K562 (cell line): ENCODE data around the gene PFAS. TPM values are rescaled to one million over a fixed set of nuclear protein-coding genes. Genes with fewer than 3 reads are reported as not detected.

Experiments
- BHLHE40 ChIP-seq: IDR thresholded peaks from 2 replicates; pipeline ENCODE4 v1.6.1; 2011; ENCODE audit warnings: low read length, improper control_type of control experiment
- COPS2 ChIP-seq: fragments of 450-650 bp; conservative IDR thresholded peaks from 2 replicates; pipeline ENCODE4 v1.6.1; 2016; ENCODE audit warnings: mild to moderate bottlenecking, moderate library complexity
- CTCF ChIP-seq, 3 experiments: IDR thresholded peaks in 2 of 3; conservative IDR thresholded peaks in 1 of 3; 2 replicates each; pipeline ENCODE4 v1.5.1; 2011 to 2012; ENCODE audit warnings: low read length in 3 of 3, mild to moderate bottlenecking in 3 of 3, control low read depth in 2 of 3, improper control_type of control experiment in 1 of 3, inconsistent platforms in 1 of 3, low read depth in 1 of 3, mixed read lengths in 1 of 3, moderate library complexity in 1 of 3; ENCODE audit not compliant: insufficient read depth in 2 of 3
- FOXK2 ChIP-seq, 2 experiments: fragments of 450-650 bp; IDR thresholded peaks in 1 of 2; conservative IDR thresholded peaks in 1 of 2; 2 replicates each; pipeline ENCODE4 v1.6.1; 2016; ENCODE audit warnings: low read depth in 2 of 2, mild to moderate bottlenecking in 1 of 2
- ILF3 ChIP-seq: fragments of 450-650 bp; IDR thresholded peaks from 2 replicates; pipeline ENCODE4 v1.6.1; 2018; ENCODE audit warnings: antibody characterized with exemption, mild to moderate bottlenecking, moderate library complexity, borderline replicate concordance
- MCM5 ChIP-seq: fragments of 450-650 bp; IDR thresholded peaks from 2 replicates; pipeline ENCODE4 v1.6.1; 2016; ENCODE audit warnings: low read depth
- MTA3 ChIP-seq: fragments of 450-650 bp; formaldehyde crosslinking; IDR thresholded peaks from 2 replicates; pipeline ENCODE4 v1.6.1; 2017; ENCODE audit warnings: mild to moderate bottlenecking, borderline replicate concordance
- PML ChIP-seq: IDR thresholded peaks from 2 replicates; pipeline ENCODE4 v1.6.1; 2012; ENCODE audit warnings: low read length, inconsistent platforms
- PTBP1 ChIP-seq: fragments of 200-400 bp; formaldehyde crosslinking; IDR thresholded peaks from 2 replicates; pipeline ENCODE4 v1.6.1; 2017; ENCODE audit warnings: low read depth, low read length
- RBFOX2 ChIP-seq: fragments of 200-400 bp; formaldehyde crosslinking; IDR thresholded peaks from 2 replicates; pipeline ENCODE4 v1.6.1; 2017; ENCODE audit warnings: low read depth, mild to moderate bottlenecking, low read length, moderate library complexity
- SMAD4 ChIP-seq: fragments of 250-450 bp; sonication (Bioruptor Pico); conservative IDR thresholded peaks from 2 replicates; pipeline ENCODE4 v1.8.0; 2021; ENCODE audit warnings: inconsistent platforms, mild to moderate bottlenecking, moderate library complexity
- SNRNP70 ChIP-seq: fragments of 200-400 bp; formaldehyde crosslinking; optimal IDR thresholded peaks from 2 replicates; pipeline ENCODE3; 2017; ENCODE audit warnings: low read depth, low read length
- TCF7 ChIP-seq: sonication (generic); IDR thresholded peaks from 2 replicates; pipeline ENCODE4 v1.6.1; 2016; ENCODE audit warnings: antibody characterized with exemption, borderline replicate concordance
- WHSC1 ChIP-seq: IDR thresholded peaks from one replicate; pipeline ENCODE4 v1.6.1; 2012; ENCODE audit warnings: low read length, control low read depth, inconsistent platforms
- YY1 ChIP-seq, 3 experiments: IDR thresholded peaks; 2 replicates each; pipeline ENCODE4 v1.6.1; 2011; ENCODE audit warnings: low read length in 2 of 3, mild to moderate bottlenecking in 2 of 3, moderate library complexity in 2 of 3, borderline replicate concordance in 1 of 3, control low read depth in 1 of 3, low read depth in 1 of 3; ENCODE audit not compliant: insufficient read depth in 3 of 3, insufficient replicate concordance in 2 of 3, control insufficient read depth in 1 of 3, insufficient read length in 1 of 3; ENCODE audit errors: extremely low read depth in 1 of 3
- ZNF586 ChIP-seq: fragments of 450-650 bp; formaldehyde crosslinking; conservative IDR thresholded peaks from 2 replicates; pipeline ENCODE4 v1.4.0; 2020; ENCODE audit warnings: mild to moderate bottlenecking, moderate library complexity
- polyA plus RNA-seq, 8 experiments: library from polyadenylated mRNA; depleted of rRNA in 4 of 8; stranded (reverse) in 5 of 8; unstranded in 3 of 8; fragments of >200 nt; fragmentation: Nextera tagmentation in 2 of 8; fragmentation: Illumina TruSeq in 1 of 8; extraction: Ambion mirVana in 2 of 8; extraction: Trizol in 1 of 8; gene quantifications; 2 replicates each; pipeline versions ENCODE4 v1.2.1 to v1.2.3, GENCODE V29; 2011 to 2014; ENCODE audit warnings: inconsistent platforms in 1 of 8, missing spikeins in 1 of 8
- total RNA-seq, 7 experiments: library from RNA; depleted of rRNA in 6 of 7; stranded (reverse); fragments of >200 nt in 6 of 7; fragmentation: Illumina TruSeq in 2 of 7; extraction: Trizol in 2 of 7; gene quantifications; 2 replicates each; pipeline versions ENCODE4 v1.2.1 to v1.2.3, GENCODE V29; 2011 to 2021; ENCODE audit warnings: low replicate concordance in 1 of 7
- TF ChIP-seq, protein P1 (sequence below): sonication (generic); formaldehyde crosslinking; IDR thresholded peaks from 2 replicates; pipeline ENCODE4 v1.8.0; 2022; ENCODE audit warnings: missing genetic modification reagents, mild to moderate bottlenecking, moderate library complexity, borderline replicate concordance
- TF ChIP-seq, protein P2 (sequence below): fragments of 450-650 bp; formaldehyde crosslinking; IDR thresholded peaks from 2 replicates; pipeline ENCODE4 v1.4.0; 2020; ENCODE audit warnings: mild to moderate bottlenecking, mixed read lengths
- TF ChIP-seq, protein P3 (sequence below): fragments of 450-650 bp; formaldehyde crosslinking; IDR thresholded peaks from 2 replicates; pipeline ENCODE4 v1.4.0; 2022; ENCODE audit warnings: mild to moderate bottlenecking, moderate library complexity
- TF ChIP-seq, protein P4 (sequence below): sonication (generic); formaldehyde crosslinking; IDR thresholded peaks from 2 replicates; pipeline ENCODE4 v1.8.1; 2022; ENCODE audit warnings: missing genetic modification reagents

The PFAS gene
- total and polyA plus RNA-seq, 9 of the 15 experiments (the other 6 are each of a cell fraction or from before 2014, with no cell fraction given): 11.6 to 131 (median 43.9) TPM

DNA sequence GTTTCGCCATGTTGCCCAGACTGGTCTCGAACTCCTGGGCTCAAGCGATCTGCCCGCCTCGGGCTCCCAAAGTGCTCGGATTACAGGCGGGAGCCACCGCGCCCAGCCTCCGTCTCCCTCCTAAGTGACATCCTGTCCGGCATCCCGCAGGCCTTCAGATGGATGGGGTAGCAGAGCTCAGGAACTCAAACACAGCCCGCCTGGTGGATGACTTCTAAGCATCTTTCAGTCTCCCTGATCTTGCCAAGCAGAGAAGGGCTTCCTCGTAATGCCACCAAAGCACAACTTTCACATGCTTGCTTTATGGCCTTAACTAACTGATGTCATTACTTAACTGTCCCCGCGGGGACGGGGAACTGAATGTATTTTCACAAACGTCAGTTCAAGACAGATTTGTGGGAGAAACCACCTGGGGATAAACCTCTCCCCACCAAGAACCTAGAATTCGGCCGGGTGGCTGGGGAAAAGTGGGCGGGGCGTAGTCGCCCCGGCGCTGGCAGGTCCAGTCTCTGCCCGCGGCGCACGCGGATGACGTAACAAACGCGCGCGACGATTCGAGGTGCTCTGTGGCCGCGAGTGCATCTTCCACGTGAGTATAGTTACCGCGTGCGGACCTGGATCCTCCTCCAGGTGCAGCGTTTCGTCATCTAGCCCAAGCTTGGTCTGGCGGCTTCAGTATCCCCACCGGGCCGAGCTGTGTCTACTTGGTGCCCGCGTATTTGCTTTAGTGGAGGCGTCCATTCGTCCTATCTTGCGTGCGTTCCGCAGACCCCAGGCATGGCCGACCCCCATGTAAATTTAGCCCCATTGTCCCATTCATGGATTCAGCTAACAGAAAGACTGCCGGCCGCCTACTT is at the start of gene PFAS (continued):
- TF ChIP-seq BHLHE40 (peak; percentile 84), FOXK2 (conservative IDR thresholded peaks at IDR 0.05 in 1 of 2, IDR thresholded peaks at IDR 0.05 in 1 of 2; ENCODE audit: low read depth in 2 of 2) (peak in 1 of 2 experiments; percentile 34; a peak in 1 of 4 replicates), ZNF586 (no peak), RBFOX2 (peak; percentile 89), YY1 (IDR thresholded peaks at IDR 0.05; ENCODE audit: borderline replicate concordance in 1 of 3, control insufficient read depth in 1 of 3, extremely low read depth in 1 of 3, insufficient read depth in 3 of 3, insufficient read length in 1 of 3, insufficient replicate concordance in 2 of 3, low read depth in 1 of 3, low read length in 2 of 3) (peak in 1 of 3 experiments; percentile 54), MCM5 (no peak), PTBP1 (no peak), ILF3 (no peak), SMAD4 (CRISPR knock-in tag) (peak; percentile 54), MTA3 (no peak), SNRNP70 (no peak), CTCF (IDR thresholded peaks at IDR 0.05 in 2 of 3, conservative IDR thresholded peaks at IDR 0.05 in 1 of 3; ENCODE audit: insufficient read depth in 2 of 3, low read depth in 1 of 3, low read length in 3 of 3) (0 out of 6 replicates have a peak, but pooled peaks of 1 of the 3 experiments have one; percentile 0), COPS2 (no peak), WHSC1 (no peak), TCF7 (peak; percentile 15; the same call in 1 of the 2 replicates), PML (peak; percentile 70; the same call in 1 of the 2 replicates)
- TF ChIP-seq, protein P1, sequence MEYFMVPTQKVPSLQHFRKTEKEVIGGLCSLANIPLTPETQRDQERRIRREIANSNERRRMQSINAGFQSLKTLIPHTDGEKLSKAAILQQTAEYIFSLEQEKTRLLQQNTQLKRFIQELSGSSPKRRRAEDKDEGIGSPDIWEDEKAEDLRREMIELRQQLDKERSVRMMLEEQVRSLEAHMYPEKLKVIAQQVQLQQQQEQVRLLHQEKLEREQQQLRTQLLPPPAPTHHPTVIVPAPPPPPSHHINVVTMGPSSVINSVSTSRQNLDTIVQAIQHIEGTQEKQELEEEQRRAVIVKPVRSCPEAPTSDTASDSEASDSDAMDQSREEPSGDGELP (CRISPR knock-in tag): peak; percentile 51
- TF ChIP-seq, protein P2, sequence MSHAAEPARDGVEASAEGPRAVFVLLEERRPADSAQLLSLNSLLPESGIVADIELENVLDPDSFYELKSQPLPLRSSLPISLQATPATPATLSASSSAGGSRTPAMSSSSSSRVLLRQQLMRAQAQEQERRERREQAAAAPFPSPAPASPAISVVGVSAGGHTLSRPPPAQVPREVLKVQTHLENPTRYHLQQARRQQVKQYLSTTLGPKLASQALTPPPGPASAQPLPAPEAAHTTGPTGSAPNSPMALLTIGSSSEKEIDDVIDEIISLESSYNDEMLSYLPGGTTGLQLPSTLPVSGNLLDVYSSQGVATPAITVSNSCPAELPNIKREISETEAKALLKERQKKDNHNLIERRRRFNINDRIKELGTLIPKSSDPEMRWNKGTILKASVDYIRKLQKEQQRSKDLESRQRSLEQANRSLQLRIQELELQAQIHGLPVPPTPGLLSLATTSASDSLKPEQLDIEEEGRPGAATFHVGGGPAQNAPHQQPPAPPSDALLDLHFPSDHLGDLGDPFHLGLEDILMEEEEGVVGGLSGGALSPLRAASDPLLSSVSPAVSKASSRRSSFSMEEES (CRISPR knock-in tag): no peak
- TF ChIP-seq, protein P3, sequence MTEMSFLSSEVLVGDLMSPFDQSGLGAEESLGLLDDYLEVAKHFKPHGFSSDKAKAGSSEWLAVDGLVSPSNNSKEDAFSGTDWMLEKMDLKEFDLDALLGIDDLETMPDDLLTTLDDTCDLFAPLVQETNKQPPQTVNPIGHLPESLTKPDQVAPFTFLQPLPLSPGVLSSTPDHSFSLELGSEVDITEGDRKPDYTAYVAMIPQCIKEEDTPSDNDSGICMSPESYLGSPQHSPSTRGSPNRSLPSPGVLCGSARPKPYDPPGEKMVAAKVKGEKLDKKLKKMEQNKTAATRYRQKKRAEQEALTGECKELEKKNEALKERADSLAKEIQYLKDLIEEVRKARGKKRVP (CRISPR knock-in tag): peak; percentile 51; the same call in 1 of the 2 replicates
- TF ChIP-seq, protein P4, sequence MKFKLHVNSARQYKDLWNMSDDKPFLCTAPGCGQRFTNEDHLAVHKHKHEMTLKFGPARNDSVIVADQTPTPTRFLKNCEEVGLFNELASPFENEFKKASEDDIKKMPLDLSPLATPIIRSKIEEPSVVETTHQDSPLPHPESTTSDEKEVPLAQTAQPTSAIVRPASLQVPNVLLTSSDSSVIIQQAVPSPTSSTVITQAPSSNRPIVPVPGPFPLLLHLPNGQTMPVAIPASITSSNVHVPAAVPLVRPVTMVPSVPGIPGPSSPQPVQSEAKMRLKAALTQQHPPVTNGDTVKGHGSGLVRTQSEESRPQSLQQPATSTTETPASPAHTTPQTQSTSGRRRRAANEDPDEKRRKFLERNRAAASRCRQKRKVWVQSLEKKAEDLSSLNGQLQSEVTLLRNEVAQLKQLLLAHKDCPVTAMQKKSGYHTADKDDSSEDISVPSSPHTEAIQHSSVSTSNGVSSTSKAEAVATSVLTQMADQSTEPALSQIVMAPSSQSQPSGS (CRISPR knock-in tag): 0 out of 2 replicates have a peak, but pooled peaks have one; percentile 30
